ENCODE data around the gene DACH1. TPM values are rescaled to one million over a fixed set of nuclear protein-coding genes. Genes with fewer than 3 reads are reported as not detected.
"Not testable (repeated sequence)": the region's sequence is repeated elsewhere in the genome, so short reads cannot be mapped to it uniquely, and the experiment has no call there.

Gene DACH1
- total RNA-seq: 4.9 TPM

GRCh38 chr13:71867131-71867814, at the start of gene DACH1:
Gene DACH1 (minus strand): TSS chr13:71867204.
- intact Hi-C loops (cut with DNase I): no loop called here
- peak; percentile 83 for ATAC-seq

GRCh38 chr13:71913717-71914116, 46.7 kb upstream of the DACH1 start:
- DNase-seq (ENCODE audit: low spot score) (no peak), ATAC-seq (no peak)
- intact Hi-C loops (cut with DNase I): no loop called here

More at GRCh38 chr13:71867131-71867814, at the start of gene DACH1:
- peak; percentile 62 for DNase-seq (ENCODE audit: low spot score)

DNA sequence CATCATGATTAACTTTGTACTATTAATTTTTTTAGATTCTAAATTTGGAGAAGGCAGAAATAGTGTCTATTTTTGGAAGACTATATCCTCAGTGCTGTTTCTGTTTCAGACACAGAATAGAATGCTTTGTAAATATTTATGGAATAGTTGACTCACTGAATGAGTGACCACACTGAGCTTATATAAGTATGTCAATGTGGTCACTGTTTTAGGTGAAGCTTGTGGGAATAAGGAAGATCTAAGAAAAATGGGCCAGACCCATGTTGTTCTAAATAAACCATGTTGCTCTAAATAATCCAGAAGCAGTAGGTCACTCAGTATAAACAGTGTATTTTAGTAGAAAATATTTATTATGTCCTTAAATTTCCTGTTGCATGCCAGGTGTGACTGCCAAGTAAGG, 45.5 kb upstream of the DACH1 start:
- DNase-seq (ENCODE audit: low spot score): no peak
- no peak for ATAC-seq
- intact Hi-C loops (cut with DNase I): no loop called here

DNA sequence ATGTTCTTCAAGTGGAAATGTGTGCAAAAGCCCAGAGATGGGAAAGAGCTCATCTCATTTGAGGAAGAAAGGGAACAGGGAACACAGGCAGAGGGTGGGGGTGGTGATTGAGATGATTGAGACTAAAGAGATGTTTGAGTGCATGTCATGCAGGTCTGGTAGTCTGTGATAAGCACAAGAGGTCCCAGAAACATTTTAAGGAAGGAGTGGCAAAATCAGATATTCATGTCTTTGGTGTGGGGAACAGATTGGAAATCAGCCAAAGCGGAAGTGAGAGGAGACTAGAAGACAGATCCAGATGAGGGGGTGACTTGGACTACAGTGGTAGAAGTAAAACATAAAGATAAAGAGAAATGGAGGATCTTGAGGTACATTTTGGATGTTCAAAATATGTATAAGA, 39.4 kb upstream of the DACH1 start:
- ATAC-seq: no peak
- intact Hi-C loops (cut with DNase I): no loop called here
- no peak for DNase-seq (ENCODE audit: low spot score)

GRCh38 chr13:71902676-71903075, 35.7 kb upstream of the DACH1 start:
- intact Hi-C loops (cut with DNase I): no loop called here
- DNase-seq (ENCODE audit: low spot score) (no peak), ATAC-seq (no peak)

DNA sequence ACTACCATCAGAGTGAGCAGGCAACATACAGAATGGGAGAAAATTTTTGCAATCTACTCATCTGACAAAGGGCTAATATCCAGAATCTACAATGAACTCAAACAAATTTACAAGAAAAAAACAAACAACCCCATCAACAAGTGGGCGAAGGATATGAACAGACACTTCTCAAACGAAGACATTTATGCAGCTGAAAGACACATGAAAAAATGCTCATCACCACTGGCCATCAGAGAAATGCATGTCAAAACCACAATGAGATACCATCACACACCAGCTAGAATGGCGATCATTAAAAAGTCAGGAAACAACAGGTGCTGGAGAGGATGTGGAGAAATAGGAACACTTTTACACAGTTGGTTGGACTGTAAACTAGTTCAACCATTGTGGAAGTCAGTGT, 26.5 kb upstream of the DACH1 start:
- intact Hi-C loops (cut with DNase I); DNase-seq (ENCODE audit: low spot score); ATAC-seq: not testable (repeated sequence)

DNA sequence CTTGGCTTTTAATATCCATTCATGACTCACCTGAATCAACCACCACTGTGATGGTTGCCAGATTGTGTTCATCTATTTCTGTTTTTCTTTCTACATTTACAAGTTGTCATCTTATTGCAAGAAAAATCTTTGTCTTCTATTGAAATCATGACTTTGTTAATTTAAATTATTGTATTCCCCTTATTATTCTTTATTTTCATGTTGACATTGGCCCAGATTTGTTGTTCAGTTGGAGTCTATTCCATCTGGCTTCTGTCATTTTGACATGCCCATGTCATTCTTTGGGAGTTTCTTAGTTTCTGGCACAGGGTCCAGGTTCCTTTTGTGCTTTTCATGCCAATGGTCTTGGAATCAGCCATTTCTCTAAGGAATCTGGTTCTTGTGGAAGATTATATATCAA, 19.9 kb upstream of the DACH1 start:
- no peak for DNase-seq (ENCODE audit: low spot score)
- intact Hi-C loops (cut with DNase I): no loop called here
- ATAC-seq: no peak

DNA sequence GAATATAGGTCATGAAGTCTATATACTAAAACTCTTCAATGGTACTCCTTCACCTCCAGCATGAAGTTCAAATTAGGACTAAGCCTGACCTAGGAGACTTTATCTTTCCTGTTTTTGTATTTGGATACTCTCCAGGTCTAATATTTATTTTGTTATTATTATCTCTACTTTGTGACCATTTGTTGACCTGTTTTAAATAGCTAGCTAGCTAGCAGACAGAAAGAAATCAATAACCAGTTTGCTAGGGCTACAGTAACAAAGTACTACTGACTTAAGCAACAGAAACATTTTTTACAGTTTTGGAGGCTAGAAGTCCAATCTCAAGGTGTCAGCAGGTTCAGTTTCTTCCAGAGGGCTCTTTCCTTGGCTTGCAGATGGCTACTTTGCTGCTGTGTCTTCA, 15.1 kb upstream of the DACH1 start:
- ATAC-seq (no peak), DNase-seq (ENCODE audit: low spot score) (no peak)
- intact Hi-C loops (cut with DNase I): no loop called here

- ATAC-seq (no peak), DNase-seq (ENCODE audit: low spot score) (no peak)
- intact Hi-C loops (cut with DNase I): no loop called here
Observed at GRCh38 chr13:71880753-71881541, 13.9 kb upstream of the DACH1 start.

DNA sequence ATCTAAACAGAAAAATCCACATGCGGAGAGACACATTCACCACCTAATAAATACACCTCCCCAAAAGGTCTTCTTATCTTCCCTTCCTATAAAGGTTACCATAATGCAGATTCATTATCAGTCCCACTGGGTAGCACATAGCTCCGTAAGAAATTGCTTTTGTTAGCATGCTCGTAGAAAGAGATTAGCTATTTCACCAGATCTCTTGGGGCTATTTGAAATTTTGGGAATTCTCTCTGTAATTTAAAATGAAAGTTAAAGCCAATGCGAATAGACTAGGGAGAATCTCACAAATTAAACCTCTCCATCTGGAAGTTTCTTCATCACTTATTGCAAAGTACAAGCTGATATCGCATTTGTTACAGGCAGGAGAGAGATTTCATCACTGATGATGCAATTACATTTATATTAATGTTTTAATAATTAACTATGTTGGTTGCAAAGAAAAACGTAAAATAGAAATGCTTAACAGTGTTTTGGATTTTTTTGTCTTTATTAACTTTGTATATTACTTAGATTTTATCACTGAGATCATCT, 12.9 kb upstream of the DACH1 start:
- ATAC-seq (no peak), DNase-seq (ENCODE audit: low spot score) (no peak)
- intact Hi-C loops (cut with DNase I): no loop called here

- intact Hi-C loops (cut with DNase I): no loop called here
- DNase-seq (ENCODE audit: low spot score) (no peak), ATAC-seq (peak; percentile 74)
Observed at GRCh38 chr13:71879129-71879535, 12.1 kb upstream of the DACH1 start.

- DNase-seq (ENCODE audit: low spot score): no peak
- no peak for ATAC-seq
- intact Hi-C loops (cut with DNase I): no loop called here
Observed at GRCh38 chr13:71877256-71877653, 10.3 kb upstream of the DACH1 start.

DNA sequence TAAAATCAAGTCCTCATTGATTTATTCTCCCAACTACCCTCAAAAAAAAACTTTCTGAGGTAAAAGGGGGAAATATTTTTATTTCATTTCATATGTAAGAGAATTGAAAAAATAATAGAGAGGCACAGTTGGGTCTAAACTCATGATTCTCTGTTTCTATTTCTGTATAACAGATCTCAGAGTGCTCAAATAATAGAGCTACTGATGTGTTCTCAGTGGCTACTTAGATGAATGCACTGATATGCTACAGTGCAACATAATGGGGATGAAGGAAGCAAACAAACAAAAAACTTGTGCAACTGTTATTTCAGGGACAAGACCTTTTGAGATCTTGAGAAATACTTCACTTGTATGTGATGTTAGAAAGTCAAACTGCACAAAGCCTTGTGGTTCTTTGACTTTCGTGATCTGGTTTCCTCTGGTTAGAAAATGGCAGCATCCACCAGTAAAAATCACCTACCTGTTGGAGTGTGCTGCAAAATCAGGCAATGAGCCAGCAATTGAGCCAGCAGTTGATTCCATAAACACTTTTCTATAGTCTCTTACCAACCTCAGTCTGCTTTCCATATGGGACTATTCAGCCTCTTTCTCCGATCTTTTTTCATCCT, 9.7 kb upstream of the DACH1 start:
- ATAC-seq: no peak
- no peak for DNase-seq (ENCODE audit: low spot score)
- intact Hi-C loops (cut with DNase I): no loop called here

DNA sequence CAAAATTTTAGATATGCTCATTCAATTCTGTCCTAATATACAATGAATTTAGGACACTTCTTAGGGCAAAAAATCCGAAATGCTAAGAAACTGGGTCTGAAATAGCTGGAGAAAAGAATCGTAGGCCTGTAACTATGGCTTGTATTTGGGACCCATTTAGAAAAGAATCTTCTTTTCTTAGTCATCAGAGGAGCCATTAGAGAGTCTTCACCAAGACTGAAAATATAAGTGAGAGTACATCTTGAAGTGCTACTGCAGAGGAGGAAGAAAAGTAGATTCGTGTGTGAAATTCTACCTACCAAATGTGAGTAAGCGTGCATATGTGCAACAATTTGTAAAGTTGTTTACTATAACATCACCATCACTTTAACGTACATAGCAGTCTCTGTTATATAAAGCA, 8.8 kb upstream of the DACH1 start:
- no peak for ATAC-seq
- no peak for DNase-seq (ENCODE audit: low spot score)
- intact Hi-C loops (cut with DNase I): no loop called here

GRCh38 chr13:71874458-71874857, 7.5 kb upstream of the DACH1 start:
- no peak for DNase-seq (ENCODE audit: low spot score)
- no peak for ATAC-seq
- intact Hi-C loops (cut with DNase I): no loop called here

DNA sequence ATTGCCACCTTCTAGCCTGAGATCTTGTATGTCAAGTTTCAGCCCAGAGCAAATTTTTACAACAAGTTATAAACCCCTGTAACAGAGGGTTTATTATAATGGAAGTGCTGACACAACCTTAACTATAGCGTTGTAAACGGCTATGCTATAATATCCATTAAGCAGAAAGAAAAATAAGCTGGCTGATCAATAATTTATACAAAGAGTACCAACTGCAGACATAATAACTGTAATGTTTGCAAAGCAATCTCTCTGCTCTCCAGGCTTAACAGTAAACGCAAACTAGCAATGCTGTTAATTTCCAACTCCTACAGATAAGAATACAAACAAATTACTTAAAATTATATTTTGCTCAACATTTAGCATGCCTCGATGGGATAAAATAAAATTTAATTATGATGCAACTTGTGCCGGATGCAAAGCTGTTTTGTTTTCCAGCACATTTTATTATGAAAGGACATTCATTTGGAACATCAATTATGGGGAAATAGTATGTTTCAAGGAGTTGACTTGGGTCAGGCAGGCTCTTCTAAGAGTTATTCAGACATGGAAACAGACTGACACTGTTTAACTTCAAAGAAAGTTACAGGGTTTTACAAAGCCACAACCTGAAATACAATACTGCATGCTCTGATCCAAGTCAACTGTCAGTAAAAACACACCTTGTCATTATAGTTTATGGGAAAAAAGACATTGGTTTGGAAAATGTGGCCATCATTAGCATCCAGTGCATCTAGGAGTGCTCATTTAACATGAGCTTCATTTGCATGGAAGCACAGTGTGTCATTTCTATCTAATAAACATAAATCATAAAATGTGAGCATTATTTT, 6.6 kb upstream of the DACH1 start:
- DNase-seq (ENCODE audit: low spot score) (no peak), ATAC-seq (no peak)
- intact Hi-C loops (cut with DNase I): no loop called here

DNA sequence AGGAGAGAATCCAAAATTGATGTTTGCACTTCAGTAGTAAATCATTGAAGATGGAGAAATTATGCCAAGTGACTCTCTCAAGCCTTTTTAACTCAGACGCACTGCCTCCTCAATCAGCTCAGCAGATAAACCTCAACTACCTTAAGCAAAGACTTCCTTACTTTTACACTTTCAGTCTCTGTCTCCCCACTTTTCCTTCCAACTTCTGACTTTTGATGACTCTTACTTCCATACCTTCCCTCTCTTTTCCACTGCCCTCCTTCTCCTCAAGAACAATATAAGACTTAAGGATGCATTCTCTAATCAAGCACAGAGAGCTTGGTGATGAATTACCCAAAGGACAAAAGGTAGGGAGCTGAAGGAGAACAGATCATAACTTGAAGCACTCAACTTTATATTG, 4.8 kb upstream of the DACH1 start:
- DNase-seq (ENCODE audit: low spot score): no peak
- intact Hi-C loops (cut with DNase I): no loop called here
- no peak for ATAC-seq

- DNase-seq (ENCODE audit: low spot score): no peak
- intact Hi-C loops (cut with DNase I): no loop called here
Observed at GRCh38 chr13:71871176-71871754, 4.3 kb upstream of the DACH1 start.

GRCh38 chr13:71870100-71870499, 3.1 kb upstream of the DACH1 start:
- ATAC-seq (no peak), DNase-seq (ENCODE audit: low spot score) (no peak)
- intact Hi-C loops (cut with DNase I): no loop called here

More at GRCh38 chr13:71871176-71871754, 4.3 kb upstream of the DACH1 start:
- no peak for ATAC-seq
